Measurements from ENCODE around the gene HSPA12A. TPM values are rescaled to one million over a fixed set of nuclear protein-coding genes. Genes with fewer than 3 reads are reported as not detected.
A peak's percentile ranks its signal among the peaks of the same experiment; 100 is the strongest.
"Not testable (repeated sequence)": the region's sequence is repeated elsewhere in the genome, so short reads cannot be mapped to it uniquely, and the experiment has no call there.

HSPA12A gene
- total RNA-seq, 1 donor from 2014 or later = 2.7 TPM

DNA sequence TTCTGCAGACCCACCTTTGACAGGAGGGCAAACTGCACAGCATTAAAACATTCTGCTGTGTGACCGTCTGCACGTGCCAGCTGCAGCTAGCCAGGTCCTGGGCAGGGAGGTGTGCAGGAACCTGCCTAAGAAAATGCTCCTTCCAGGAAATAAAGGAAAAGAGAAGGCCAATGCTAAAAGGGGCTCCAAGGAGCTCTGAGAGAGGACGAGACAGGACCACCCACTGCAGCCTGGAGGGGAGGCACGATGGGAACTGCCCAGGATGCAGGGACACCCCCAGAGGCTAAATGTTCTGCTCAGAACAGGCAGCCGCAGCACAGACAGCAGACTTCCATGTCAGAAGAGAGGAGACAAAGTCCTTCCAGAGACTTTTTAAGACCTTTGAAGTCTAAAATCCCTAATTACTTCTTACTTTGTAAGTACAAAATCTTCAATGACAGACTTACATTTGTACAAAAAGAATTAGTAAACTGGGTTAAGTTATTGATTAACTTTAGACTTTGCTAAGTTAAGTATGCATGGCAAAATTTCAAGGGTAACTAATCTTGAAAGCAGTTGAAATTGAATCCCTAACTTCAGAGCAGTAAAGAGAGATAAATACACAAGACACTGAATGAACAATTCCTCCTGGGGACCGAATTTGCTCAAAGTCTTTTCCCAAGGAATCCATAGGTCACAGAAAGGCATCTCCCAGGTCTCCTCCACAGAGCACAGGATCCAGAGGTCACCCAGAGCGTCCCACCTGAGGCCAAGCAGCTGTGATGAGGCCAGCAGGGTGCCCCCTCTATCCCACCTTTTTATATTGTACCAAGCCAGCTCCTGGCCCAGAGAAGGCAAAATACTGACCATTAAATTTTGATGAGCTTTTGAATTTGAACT is 21.5 kb downstream of the HSPA12A start:
- DNase-seq (ENCODE audit: low spot score) (no peak), ATAC-seq (peak; percentile 72)

DNA sequence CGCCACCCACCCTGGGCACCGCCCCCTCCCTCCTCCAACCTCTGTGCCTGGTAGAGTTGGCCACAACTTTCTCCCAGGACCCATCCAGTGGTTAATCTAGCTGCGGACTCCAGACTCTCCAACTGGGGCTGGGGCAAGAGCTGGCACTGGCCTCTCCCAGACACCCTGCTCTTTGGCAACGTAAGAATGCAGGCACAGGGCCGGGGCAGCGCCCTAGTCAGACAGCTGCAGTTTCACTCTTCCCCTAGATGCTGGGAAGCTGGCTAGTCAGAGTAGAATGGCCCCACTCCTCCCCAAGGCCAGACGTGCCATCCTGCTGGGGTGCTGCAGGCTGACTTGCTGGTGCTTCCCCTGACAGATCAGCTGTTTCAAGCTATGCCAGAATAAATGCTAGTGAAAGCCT is 22.1 kb downstream of the HSPA12A start:
- peak; percentile 59 for DNase-seq (ENCODE audit: low spot score)
- peak; percentile 79 for ATAC-seq

DNA sequence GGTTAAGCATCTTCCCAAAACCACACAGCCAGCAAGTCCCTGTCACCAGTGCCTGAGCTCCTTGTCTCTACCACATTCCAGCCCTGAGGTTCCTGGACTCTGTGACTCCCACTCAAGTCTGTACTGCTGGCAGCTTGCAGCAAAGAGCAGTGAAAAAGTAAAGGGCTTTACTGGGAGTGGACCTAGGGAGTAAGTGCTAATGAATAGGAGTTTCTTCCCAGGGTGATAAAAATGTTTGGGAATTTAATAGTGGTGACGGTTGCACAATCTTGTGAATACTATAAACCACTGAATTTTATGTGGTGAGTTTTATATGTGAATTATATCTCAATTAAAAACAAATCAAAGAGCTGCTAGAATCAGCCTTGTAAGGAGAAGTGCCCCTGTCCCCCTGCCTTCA is 22.6 kb downstream of the HSPA12A start:
- no peak for DNase-seq (ENCODE audit: low spot score)
- no peak for ATAC-seq

DNA sequence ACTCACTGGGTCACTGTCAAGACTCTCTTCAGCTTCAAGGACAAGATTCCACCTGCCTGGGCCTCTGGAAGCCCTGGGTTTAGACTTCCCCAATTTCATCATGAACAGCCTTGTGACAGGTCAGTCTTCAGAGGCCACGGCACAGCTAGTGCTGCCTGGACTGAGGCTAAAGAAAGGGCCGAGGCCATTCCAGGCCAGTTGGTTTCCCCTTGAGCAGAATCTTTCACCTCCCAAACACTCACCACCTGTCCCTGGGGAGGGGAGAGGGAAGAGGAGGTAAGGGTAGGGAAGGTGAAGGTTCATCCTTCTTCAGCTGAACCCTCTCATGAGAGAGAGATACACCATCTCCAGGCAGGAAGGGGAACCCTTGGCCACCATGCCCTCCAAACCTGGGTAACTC is 24.3 kb downstream of the HSPA12A start:
- no peak for ATAC-seq
- no peak for DNase-seq (ENCODE audit: low spot score)

DNA sequence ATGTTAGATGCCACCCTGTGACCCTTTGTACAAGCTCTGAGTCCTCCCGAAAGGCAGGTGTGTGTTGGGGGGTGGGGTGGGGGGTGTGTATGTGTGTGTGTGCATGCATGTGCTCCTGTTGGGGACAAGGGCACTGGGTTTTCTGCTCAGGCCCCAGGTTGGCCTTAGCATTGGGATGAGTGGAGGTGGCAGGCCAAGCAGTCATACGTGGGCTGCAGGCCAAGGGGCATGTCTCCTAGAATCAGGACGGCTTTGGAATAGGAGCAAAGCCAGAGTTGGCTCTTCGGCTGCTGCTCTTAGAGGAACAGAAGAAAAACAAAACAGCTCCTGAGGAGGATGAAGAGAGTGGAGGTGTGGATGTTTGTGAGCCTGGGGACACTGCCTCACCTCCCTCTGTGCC is 26.0 kb downstream of the HSPA12A start:
- ATAC-seq (no peak), DNase-seq (ENCODE audit: low spot score) (no peak)

DNA sequence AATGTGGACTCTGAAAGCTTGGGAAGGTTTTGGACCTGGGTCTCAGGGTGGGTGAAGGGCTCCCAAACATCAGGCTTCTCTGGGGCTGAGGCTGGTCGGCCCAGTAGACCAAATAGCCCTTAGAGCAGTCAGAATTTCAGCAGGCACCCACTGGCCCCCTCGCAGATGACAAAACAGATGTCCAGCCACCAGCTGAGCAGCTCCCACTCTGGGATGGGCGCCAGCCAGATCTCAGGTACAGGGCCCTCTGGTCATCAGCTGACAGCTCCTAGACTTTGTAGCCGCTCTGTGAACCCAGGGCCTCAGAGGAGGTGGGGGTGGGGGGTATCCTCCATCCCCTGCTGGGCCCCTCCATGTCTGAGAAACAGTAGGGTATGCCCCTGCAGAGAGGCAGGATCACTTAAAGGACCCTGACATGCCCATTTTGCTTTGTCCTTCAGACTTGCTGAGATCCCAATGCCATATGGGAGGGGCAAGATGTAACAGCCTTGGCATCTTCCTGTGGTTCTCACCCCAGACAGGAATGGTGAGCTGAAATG is 26.5 kb downstream of the HSPA12A start:
- DNase-seq (ENCODE audit: low spot score) = no peak
- ATAC-seq = no peak

DNA sequence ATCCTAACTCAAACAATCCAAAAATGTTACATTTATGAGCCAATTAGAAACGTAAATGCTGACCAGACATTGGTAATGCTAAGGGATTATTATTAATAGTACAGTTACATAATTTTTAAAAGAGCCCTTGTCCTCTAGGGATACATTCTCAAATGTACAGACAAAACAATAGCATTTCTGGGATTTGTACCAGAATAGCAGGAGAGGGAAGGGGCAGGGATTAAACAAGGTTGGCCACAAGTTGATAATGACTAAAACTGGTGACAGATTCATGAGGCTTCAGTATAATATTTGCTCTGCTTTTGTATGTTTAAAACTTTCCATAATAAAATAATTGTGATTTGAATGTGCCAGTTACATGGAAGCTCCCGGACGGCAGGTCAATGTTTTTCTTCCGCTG is 27.0 kb downstream of the HSPA12A start:
- DNase-seq (ENCODE audit: low spot score) = no peak
- ATAC-seq = no peak

DNA sequence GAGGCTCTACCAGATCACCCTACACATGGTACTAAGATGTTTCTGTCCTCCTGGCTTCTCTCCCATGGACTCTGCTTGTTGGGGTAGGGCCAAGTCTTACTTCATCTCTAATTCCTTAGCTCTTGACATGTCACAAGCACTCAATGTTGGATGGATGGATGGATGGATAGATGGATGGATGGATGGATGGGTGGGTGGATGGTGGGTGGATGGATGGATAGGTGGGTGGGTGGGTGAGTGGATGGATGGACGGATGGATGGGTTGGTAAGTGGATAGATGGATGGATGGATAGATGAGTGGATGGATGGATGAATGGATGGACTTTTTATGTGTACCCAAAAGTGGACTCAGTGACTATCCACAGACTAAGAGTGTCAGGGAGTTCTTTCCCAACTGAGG is 28.5 kb downstream of the HSPA12A start:
- no peak for DNase-seq (ENCODE audit: low spot score)
- no peak for ATAC-seq

DNA sequence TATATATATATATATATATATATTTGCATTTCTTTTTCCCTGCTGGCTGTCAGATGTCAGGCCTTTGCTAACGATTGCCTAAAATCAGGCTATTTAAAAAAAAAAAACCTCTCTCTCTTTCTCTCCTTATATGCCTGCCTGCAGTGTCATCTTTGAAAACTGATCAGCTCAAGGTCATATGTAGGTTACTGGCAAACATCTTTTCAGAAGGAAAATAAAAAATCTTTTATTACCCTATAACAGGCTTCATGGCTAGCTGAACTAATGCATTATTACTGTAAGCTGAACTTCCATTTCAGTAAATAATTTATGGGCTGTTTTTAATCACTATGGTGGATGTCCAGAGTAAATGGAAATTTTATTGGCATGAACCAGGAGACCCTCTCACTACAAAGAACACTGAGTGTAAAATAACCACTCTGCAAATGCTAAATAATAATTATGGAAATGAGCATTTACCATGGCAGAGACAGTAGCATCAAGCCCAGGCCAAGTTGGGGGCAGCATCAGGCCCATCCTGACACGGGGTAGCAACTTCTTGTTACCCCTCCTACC is 29.3 kb downstream of the HSPA12A start:
- ATAC-seq (no peak), DNase-seq (ENCODE audit: low spot score) (no peak)

DNA sequence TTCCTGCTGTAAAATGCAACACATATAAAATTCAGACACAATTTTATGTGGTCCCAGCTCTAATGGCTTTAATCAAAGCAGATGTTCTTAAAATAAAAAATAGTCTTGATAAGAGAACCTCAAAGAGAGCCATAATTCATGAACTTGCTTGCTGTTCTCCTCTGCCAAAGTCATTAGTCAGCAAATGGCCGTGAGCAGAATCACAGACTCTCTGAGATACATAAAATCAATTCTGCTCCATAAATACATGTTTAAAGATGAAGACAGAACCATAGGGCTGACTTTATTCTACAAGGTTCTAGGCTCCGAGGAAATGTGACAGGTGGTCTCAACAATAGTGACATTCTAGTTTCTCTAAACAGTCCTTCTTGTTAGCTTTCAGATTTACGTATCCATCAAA is 29.8 kb downstream of the HSPA12A start:
- DNase-seq (ENCODE audit: low spot score) (no peak), ATAC-seq (no peak)

DNA sequence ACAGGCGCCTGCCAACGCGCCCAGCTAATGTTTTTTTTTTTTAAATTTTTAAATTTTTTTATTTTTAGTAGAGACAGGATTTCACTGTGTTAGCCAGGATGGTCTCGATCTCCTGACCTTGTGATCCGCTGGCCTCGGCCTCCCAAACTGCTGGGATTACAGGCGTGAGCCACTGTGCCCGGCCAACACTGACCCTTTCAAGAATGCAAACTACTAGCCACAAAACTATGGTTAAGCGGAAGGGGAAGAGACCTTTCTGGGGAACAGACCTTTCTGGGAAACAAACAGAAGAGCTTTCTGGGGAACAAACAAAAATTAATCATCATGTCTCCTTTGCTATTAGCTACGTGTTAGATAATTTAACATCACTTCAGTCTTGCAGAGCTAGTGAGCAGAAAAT is 30.6 kb downstream of the HSPA12A start:
- not testable (repeated sequence) for ATAC-seq; DNase-seq (ENCODE audit: low spot score)

DNA sequence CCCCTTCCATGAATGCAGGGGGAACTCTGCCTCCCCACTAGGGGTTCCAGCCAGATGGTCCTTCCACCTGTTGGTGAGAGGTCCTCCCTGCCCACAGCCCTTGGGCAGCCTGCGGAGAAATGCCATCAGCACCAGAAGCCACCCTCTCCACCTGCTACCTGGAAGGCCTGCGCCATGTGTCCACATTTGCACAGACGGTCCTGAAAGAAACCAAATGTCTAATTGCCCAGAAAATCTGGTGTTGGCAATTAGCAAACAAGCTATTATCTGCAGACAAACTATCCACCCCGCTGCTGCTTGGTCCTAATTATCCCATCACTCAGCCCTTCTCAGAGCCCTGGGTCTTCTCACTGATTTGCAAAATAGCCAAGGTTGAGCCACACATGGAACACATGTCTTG is 32.3 kb downstream of the HSPA12A start:
- ATAC-seq (no peak), DNase-seq (ENCODE audit: low spot score) (no peak)

DNA sequence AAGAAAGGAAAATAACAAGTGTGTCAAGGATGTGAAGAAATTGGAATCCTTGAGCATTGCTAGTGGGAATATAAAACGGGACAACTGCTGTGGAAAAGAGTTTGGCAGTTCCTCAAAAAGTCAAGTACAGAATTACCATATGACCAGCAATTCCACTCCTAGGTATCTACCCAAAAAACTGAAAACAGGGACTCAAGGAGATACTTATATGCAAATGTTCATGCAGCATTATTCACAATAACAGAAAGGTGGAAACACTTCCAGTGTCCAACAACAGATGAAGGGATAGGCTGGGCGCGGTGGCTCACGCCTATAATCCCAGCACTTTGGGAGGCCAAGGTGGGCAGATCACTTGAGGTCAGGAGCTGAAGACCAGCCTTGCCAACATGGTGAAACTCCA is 33.5 kb downstream of the HSPA12A start:
- DNase-seq (ENCODE audit: low spot score) (no peak), ATAC-seq (no peak)

DNA sequence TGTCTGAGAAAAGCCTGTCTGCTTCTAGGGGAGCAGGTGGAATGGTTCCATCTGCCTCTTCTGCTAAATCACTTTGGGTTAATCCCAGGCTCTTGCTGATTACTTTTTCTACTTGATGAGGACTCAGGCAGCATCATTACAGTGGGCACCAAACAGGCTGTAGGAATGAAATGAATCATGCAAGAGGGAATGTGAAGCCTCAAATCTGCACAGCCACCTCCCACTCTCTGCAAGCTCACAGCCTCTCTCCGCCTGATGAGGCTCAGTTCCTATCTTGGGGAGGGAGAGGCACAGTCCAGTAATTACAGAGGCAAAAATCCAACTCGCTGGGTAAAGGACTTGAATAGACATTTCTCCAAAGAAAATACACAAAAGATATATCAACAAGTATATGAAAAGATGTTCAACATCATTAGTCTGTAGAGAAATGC is 34.0 kb downstream of the HSPA12A start:
- DNase-seq (ENCODE audit: low spot score) (no peak), ATAC-seq (no peak)

DNA sequence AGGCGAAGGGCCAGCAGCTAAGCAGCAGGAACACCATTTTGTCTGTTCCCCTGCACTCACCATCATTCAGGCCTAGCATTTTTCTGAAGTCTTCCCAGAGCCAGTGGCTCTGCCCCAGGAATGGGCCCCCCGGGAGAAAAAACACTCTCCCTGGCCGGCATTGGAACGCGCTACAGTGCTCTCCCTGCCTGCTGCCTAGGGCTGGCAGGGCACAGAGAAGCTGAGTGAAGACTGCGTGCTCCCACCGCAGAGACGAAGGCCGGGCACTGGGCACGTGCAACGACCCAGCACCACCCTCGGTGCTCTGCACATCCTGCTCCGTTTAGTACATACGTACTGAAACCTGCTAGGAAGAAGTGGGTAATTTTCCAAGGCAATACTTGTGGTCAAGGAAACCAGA is 34.4 kb downstream of the HSPA12A start:
- ATAC-seq = no peak

DNA sequence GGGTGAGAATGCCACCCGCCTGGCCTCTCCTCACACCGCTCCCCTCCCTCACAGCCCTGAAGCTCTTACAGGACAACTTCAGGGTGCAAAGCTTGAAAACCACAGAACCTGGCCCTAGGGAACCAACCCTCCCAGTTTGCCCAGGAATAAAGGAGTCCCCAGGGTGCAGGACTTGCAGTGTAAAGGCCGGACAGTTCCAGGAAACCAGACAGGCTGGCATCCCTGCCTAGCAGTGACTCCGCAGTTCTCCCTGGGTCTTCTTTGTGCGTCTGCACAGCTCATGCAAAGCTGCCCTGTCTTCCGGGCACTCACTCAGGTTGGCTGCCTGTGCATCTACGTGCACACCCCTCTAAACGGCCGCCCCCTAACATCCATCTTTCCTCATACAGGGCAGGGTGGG is 36.1 kb downstream of the HSPA12A start:
- no peak for DNase-seq (ENCODE audit: low spot score)
- ATAC-seq = no peak

More for the DNA sequence above, 34.4 kb downstream of the HSPA12A start:
- DNase-seq (ENCODE audit: low spot score) = no peak

DNA sequence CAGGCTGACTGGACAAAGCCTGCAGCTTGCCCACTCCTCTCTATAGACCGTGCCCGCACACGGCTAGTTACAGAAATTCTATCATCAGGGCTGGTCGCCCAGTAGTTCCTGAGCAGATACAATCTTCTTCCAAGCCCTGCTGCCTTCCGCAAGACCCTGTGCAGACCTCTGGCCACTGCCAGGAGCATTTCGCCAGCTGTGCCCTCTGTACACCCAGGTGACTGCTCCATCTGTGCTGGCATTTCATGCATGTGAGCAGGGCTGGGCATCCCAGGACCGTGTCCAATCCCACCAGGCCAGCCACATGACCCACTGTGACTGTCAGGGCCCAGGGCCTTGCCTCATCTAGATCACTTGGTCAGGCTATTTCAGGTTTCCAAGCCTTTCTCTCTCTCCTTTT is 36.9 kb downstream of the HSPA12A start:
- no peak for DNase-seq (ENCODE audit: low spot score)
- no peak for ATAC-seq

DNA sequence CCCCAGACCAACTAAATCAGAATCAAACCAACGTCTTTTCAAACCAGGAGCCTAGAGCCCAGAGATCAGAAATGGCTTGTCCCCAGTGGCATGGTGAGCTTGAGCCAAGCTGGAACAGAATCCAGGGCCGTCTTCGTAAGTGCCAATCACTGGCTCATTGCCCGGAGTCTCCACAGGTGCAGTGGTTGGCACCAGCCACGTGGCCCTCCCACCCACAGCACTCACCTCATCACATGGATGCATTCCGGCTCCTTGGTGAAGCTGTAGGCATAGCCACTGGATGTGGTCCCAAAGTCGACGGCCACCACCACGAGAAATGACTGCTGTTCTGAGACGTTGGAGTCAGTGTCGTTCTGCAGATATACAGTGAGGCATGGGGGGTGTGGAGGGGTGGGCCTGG is 37.4 kb downstream of the HSPA12A start:
- DNase-seq (ENCODE audit: low spot score) (no peak), ATAC-seq (peak; percentile 19)

DNA sequence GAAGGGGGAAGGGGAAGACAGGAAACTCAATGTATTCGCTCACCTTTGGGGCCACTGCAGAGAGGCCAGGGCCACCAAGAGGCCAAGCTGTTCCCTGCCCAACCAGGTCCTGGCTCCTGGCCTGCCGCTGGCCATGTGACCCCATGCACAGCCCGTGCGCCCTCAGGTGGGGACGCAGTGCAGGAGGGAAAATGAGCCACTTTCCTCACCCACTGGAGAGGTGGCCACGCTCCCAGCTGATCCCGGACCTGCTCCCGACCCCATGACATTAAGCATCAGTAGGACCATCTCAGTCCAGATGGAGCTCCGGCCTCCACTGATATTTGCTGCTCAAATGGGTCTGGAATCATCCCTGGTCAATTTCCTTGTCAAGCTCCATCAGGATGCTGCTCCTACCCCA is 40.2 kb downstream of the HSPA12A start:
- DNase-seq (ENCODE audit: low spot score) = no peak
- ATAC-seq = no peak

DNA sequence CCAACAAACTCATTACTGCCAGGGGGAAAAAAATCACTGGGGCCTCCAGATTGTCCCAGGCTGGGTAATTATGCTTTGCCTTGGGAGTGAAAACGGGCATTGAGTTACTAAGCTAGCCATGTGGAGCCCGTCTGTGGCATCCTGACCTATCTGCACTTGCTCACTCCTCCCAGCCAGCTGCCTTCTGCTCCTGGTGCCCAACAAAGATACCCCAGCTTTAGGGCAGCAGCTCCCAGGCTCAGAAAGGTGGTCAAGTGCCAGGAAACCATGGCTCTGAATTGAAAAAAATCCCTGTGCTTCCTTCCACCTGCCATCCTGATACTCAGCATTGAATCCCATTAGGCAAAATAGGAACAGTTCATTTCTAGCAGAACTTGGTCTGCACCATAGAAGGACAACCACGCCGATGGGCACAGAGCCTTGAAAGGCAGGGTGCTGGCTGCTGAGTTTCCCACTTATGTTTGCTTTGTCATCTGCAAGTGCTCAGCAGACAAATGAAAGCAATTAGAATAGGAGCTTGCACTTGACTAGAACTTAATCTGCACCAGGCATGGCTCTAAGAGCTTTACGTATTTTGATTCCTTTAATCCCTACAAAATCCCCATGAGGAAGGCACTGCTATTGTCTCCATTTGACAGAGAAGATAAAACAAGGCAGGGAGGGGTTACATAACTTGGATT is 42.8 kb downstream of the HSPA12A start:
- ATAC-seq (no peak), DNase-seq (ENCODE audit: low spot score) (no peak)

DNA sequence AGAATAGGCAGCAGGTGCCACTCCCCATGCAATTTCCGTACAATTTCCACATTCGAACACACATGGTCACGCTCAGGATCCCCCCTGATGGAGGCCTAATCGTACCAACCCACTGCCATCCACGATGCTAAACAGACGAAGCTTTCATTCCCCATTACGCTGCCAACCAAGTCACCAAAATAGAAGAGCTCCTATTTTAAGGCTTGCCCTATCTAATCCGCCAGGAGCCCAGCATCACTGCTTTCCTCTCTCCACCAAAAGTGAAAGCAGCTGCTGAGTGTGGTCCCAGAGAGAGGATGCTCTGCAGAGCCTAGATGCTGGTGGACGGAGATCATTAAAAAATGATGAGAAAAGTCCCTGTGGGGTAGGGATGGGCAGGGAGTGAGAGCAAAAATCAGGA is 43.3 kb downstream of the HSPA12A start:
- ATAC-seq (no peak), DNase-seq (ENCODE audit: low spot score) (no peak)

DNA sequence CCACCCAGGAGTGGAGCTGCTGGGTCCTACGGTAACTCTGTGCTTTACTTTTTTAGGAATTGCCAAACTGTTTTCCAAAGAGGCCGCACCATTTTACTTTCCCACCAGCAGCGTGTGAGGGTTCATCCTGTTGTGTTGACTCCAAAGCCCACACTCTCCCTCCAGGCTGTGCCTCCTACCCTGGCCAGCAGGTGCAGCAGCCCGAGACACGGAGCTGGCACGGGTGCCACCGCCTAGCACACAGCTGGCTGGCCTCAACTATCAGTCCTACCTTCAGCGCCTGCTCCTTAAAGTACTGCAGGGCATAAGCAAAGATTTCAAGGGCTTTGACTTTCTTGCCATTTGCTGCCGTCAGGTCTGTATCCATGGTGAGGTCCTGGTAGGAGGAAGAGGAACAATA is 44.0 kb downstream of the HSPA12A start:
- no peak for DNase-seq (ENCODE audit: low spot score)
- no peak for ATAC-seq

Measured in left lobe of liver (tissue), 2 donors.